Measurements from ENCODE around the gene RBBP8NL.

RBBP8NL gene

GRCh38 chr20:62377615-62378178 lies 49.6 kb downstream of the RBBP8NL start:
- no peak overlapping the region for H2AFZ ChIP-seq (ENCODE audit: low read depth, low read length, severe bottlenecking)
- no peak overlapping the region for H3K27ac ChIP-seq (ENCODE audit: low read depth, low read length)
- H3K4me3 ChIP-seq (ENCODE audit: insufficient read depth, low read length, poor library complexity, severe bottlenecking) = no peak overlapping the region
- H3K9me2 ChIP-seq (replicated peaks; ENCODE audit: insufficient read depth, low read length) = no peaks in the 10 kb centered on the region
- no peak overlapping the region for H3K4me2 ChIP-seq (ENCODE audit: low read depth, low read length, poor library complexity, severe bottlenecking)
- no peaks in the 10 kb centered on the region for H3F3A ChIP-seq (ENCODE audit: insufficient read depth)
- H4K20me1 ChIP-seq (ENCODE audit: low read depth, low read length) = no peaks in the 10 kb centered on the region
- no peaks in the 10 kb centered on the region for H3K9me3 ChIP-seq (ENCODE audit: insufficient read depth, low read length)
- no peak overlapping the region for H3K9ac ChIP-seq (ENCODE audit: low read length)
- TF ChIP-seq CTCF (IDR thresholded peaks at IDR 0.05; ENCODE audit: insufficient read depth, low read length, poor library complexity, severe bottlenecking) (no peak), EZH2phosphoT487 (conservative IDR thresholded peaks at IDR 0.05; ENCODE audit: low read length) (no peak)
- no peaks in the 10 kb centered on the region for H3K79me2 ChIP-seq (ENCODE audit: insufficient read depth, low read length)
- H3K36me3 ChIP-seq (ENCODE audit: low read length) = peaks cover 5% of the 10 kb centered on the region; the same call in 1 of the 2 replicates
- no peaks in the 10 kb centered on the region for H3K27me3 ChIP-seq (ENCODE audit: low read length)

- Histone ChIP-seq H3K4me3 (ENCODE audit: insufficient read depth, low read length, poor library complexity, severe bottlenecking) (no peak overlapping the region), H3K4me2 (ENCODE audit: low read depth, low read length, poor library complexity, severe bottlenecking) (no peak overlapping the region), H3K27me3 (ENCODE audit: low read length) (no peaks in the 10 kb centered on the region), H4K20me1 (ENCODE audit: low read depth, low read length) (no peaks in the 10 kb centered on the region), H3K27ac (ENCODE audit: low read depth, low read length) (no peak overlapping the region), H3K9ac (ENCODE audit: low read length) (no peak overlapping the region), H3F3A (ENCODE audit: insufficient read depth) (no peaks in the 10 kb centered on the region), H3K9me2 (replicated peaks; ENCODE audit: insufficient read depth, low read length) (no peaks in the 10 kb centered on the region), H3K9me3 (ENCODE audit: insufficient read depth, low read length) (no peaks in the 10 kb centered on the region), H3K36me3 (ENCODE audit: low read length) (peaks cover 3% of the 10 kb centered on the region; the same call in 1 of the 2 replicates), H3K79me2 (ENCODE audit: insufficient read depth, low read length) (no peaks in the 10 kb centered on the region), H2AFZ (ENCODE audit: low read depth, low read length, severe bottlenecking) (no peak overlapping the region)
- TF ChIP-seq CTCF (IDR thresholded peaks at IDR 0.05; ENCODE audit: insufficient read depth, low read length, poor library complexity, severe bottlenecking) (no peak), EZH2phosphoT487 (conservative IDR thresholded peaks at IDR 0.05; ENCODE audit: low read length) (no peak)
Measured at GRCh38 chr20:62377064-62377461, 50.3 kb downstream of the RBBP8NL start.

GRCh38 chr20:62376112-62377063 lies 51.0 kb downstream of the RBBP8NL start:
- H3K9me2 ChIP-seq (replicated peaks; ENCODE audit: insufficient read depth, low read length) = no peaks in the 10 kb centered on the region
- TF ChIP-seq EZH2phosphoT487 (conservative IDR thresholded peaks at IDR 0.05; ENCODE audit: low read length) (no peak), CTCF (IDR thresholded peaks at IDR 0.05; ENCODE audit: insufficient read depth, low read length, poor library complexity, severe bottlenecking) (no peak)
- no peaks in the 10 kb centered on the region for H3K9me3 ChIP-seq (ENCODE audit: insufficient read depth, low read length)
- no peaks in the 10 kb centered on the region for H3F3A ChIP-seq (ENCODE audit: insufficient read depth)
- no peaks in the 10 kb centered on the region for H3K36me3 ChIP-seq (ENCODE audit: low read length)
- no peaks in the 10 kb centered on the region for H3K79me2 ChIP-seq (ENCODE audit: insufficient read depth, low read length)
- H3K9ac ChIP-seq (ENCODE audit: low read length) = no peak overlapping the region
- no peaks in the 10 kb centered on the region for H3K27me3 ChIP-seq (ENCODE audit: low read length)
- H3K4me3 ChIP-seq (ENCODE audit: insufficient read depth, low read length, poor library complexity, severe bottlenecking) = no peak overlapping the region
- H4K20me1 ChIP-seq (ENCODE audit: low read depth, low read length) = no peaks in the 10 kb centered on the region
- no peak overlapping the region for H3K27ac ChIP-seq (ENCODE audit: low read depth, low read length)
- H2AFZ ChIP-seq (ENCODE audit: low read depth, low read length, severe bottlenecking) = no peak overlapping the region
- H3K4me2 ChIP-seq (ENCODE audit: low read depth, low read length, poor library complexity, severe bottlenecking) = no peak overlapping the region
